ENCODE results near the gene L3MBTL2. TPM values are rescaled to one million over a fixed set of nuclear protein-coding genes. Genes with fewer than 3 reads are reported as not detected.
A peak's percentile ranks its signal among the peaks of the same experiment; 100 is the strongest.
"Not testable (repeated sequence)": the region's sequence is repeated elsewhere in the genome, so short reads cannot be mapped to it uniquely, and the experiment has no call there.

L3MBTL2 gene
- total RNA-seq (13.0 TPM), polyA plus RNA-seq (ENCODE audit: insufficient read depth in 1 of 8, insufficient read length in 8 of 8, low replicate concordance in 1 of 8) (10 to 100 TPM; 13.6 to 19.4 (median 15.5) TPM)
- long read RNA-seq, donor 1: 0 reads
- long read RNA-seq, donor 2: 0 reads
- long read RNA-seq, donor 3, partial matches to known transcripts: 6 of 7 reads
- long read RNA-seq, donor 3, other reads (novel, unspliced or antisense): 0 of 7 reads
- long read RNA-seq, donor 4, partial matches to known transcripts: 0 of 1 reads
- long read RNA-seq, donor 4, other reads (novel, unspliced or antisense): 0 of 1 reads
- long read RNA-seq, donor 5, transcript L3MBTL2-201 (17 exons, 3,296 nt): major isoform, 5 of 12 reads
- long read RNA-seq, donor 5, partial matches to known transcripts: 0 of 12 reads
- long read RNA-seq, donor 5, other reads (novel, unspliced or antisense): 7 of 12 reads
- long read RNA-seq, donor 6, transcript L3MBTL2-201 (17 exons, 3,296 nt): major isoform, 5 of 5 reads
- long read RNA-seq, donor 6, partial matches to known transcripts: 0 of 5 reads
- long read RNA-seq, donor 6, other reads (novel, unspliced or antisense): 0 of 5 reads
- long read RNA-seq, donor 7: 0 reads
- long read RNA-seq, donor 8, partial matches to known transcripts: 9 of 10 reads
- long read RNA-seq, donor 8, other reads (novel, unspliced or antisense): 0 of 10 reads
- long read RNA-seq, donor 9: 0 reads
- long read RNA-seq, donor 10, partial matches to known transcripts: 0 of 3 reads
- long read RNA-seq, donor 10, other reads (novel, unspliced or antisense): 0 of 3 reads
- long read RNA-seq, donor 11, partial matches to known transcripts: 0 of 2 reads
- long read RNA-seq, donor 11, other reads (novel, unspliced or antisense): 0 of 2 reads

- Histone ChIP-seq H3K27ac (ENCODE audit: low read length) (peak within 1 kb of the TSS; percentile 80), H3K27me3 (ENCODE audit: control insufficient read depth, insufficient read depth, low read length) (peaks cover under 1% of the 10 kb centered on the region), H3K4me3 (ENCODE audit: low read length) (peak within 1 kb of the TSS; percentile 98), H3K4me1 (ENCODE audit: control insufficient read depth, insufficient read depth, low read length) (peaks cover 10% of the 10 kb centered on the region), H3K9me3 (replicated peaks; ENCODE audit: control insufficient read depth, low read depth, low read length) (no peaks in the 10 kb centered on the region), H3K36me3 (ENCODE audit: control insufficient read depth, insufficient read depth, low read length) (peaks cover 6% of the 10 kb centered on the region)
- peak; percentile 98 for DNase-seq
- 2% methylated on average over 37 of the region's 47 CpGs for WGBS (ENCODE audit: insufficient coverage)
These were observed at the start of gene L3MBTL2 for GRCh38 chr22:41204992-41205900. TSS of gene L3MBTL2 (plus strand) at chr22:41205312. CDS start at chr22:41205363, 51 bp downstream.

- no peaks in the 10 kb centered on the region for H3K4me1 ChIP-seq (ENCODE audit: control insufficient read depth, insufficient read depth, low read length)
- no peak for DNase-seq
- peaks cover 78% of the 10 kb centered on the region for H3K36me3 ChIP-seq (ENCODE audit: control insufficient read depth, insufficient read depth, low read length)
- 80% methylated on average over 3 of the region's 4 CpGs for WGBS (ENCODE audit: insufficient coverage)
- H3K27me3 ChIP-seq (ENCODE audit: control insufficient read depth, insufficient read depth, low read length): no peaks in the 10 kb centered on the region
- no peak overlapping the region for H3K4me3 ChIP-seq (ENCODE audit: low read length)
- H3K9me3 ChIP-seq (replicated peaks; ENCODE audit: control insufficient read depth, low read depth, low read length): no peaks in the 10 kb centered on the region
- H3K27ac ChIP-seq (ENCODE audit: low read length): no peak overlapping the region
These were observed 48.0 kb upstream of the L3MBTL2 start for GRCh38 chr22:41157083-41157482.

GRCh38 chr22:41169157-41169556 lies 36.0 kb upstream of the L3MBTL2 start:
- no peak overlapping the region for H3K27ac ChIP-seq (ENCODE audit: low read length)
- no peak for DNase-seq
- peaks cover 60% of the 10 kb centered on the region for H3K36me3 ChIP-seq (ENCODE audit: control insufficient read depth, insufficient read depth, low read length)
- no peaks in the 10 kb centered on the region for H3K9me3 ChIP-seq (replicated peaks; ENCODE audit: control insufficient read depth, low read depth, low read length)
- H3K4me1 ChIP-seq (ENCODE audit: control insufficient read depth, insufficient read depth, low read length): no peaks in the 10 kb centered on the region
- WGBS (ENCODE audit: insufficient coverage): no CpG with 5 or more reads among the region's 8 CpGs
- no peaks in the 10 kb centered on the region for H3K27me3 ChIP-seq (ENCODE audit: control insufficient read depth, insufficient read depth, low read length)
- H3K4me3 ChIP-seq (ENCODE audit: low read length): no peak overlapping the region

GRCh38 chr22:41171996-41172395 lies 33.1 kb upstream of the L3MBTL2 start:
- Histone ChIP-seq H3K27ac (ENCODE audit: low read length) (no peak overlapping the region), H3K27me3 (ENCODE audit: control insufficient read depth, insufficient read depth, low read length) (no peaks in the 10 kb centered on the region), H3K4me3 (ENCODE audit: low read length) (no peak overlapping the region), H3K36me3 (ENCODE audit: control insufficient read depth, insufficient read depth, low read length) (peaks cover 63% of the 10 kb centered on the region), H3K4me1 (ENCODE audit: control insufficient read depth, insufficient read depth, low read length) (peaks cover 5% of the 10 kb centered on the region), H3K9me3 (replicated peaks; ENCODE audit: control insufficient read depth, low read depth, low read length) (no peaks in the 10 kb centered on the region)
- WGBS (ENCODE audit: insufficient coverage): no CpG with 5 or more reads among the region's 3 CpGs
- DNase-seq: no peak

- H3K4me1 ChIP-seq (ENCODE audit: control insufficient read depth, insufficient read depth, low read length): peaks cover 21% of the 10 kb centered on the region
- no peak overlapping the region for H3K4me3 ChIP-seq (ENCODE audit: low read length)
- WGBS (ENCODE audit: insufficient coverage): 80% methylated on average over 1 of the region's 2 CpGs
- DNase-seq: no peak
- no peaks in the 10 kb centered on the region for H3K9me3 ChIP-seq (replicated peaks; ENCODE audit: control insufficient read depth, low read depth, low read length)
- H3K36me3 ChIP-seq (ENCODE audit: control insufficient read depth, insufficient read depth, low read length): peaks cover 68% of the 10 kb centered on the region
- no peak overlapping the region for H3K27ac ChIP-seq (ENCODE audit: low read length)
- H3K27me3 ChIP-seq (ENCODE audit: control insufficient read depth, insufficient read depth, low read length): no peaks in the 10 kb centered on the region
These were observed 29.6 kb upstream of the L3MBTL2 start for GRCh38 chr22:41175546-41175945.

- peaks cover 61% of the 10 kb centered on the region for H3K36me3 ChIP-seq (ENCODE audit: control insufficient read depth, insufficient read depth, low read length)
- DNase-seq: no peak
- H3K27me3 ChIP-seq (ENCODE audit: control insufficient read depth, insufficient read depth, low read length): no peaks in the 10 kb centered on the region
- no peaks in the 10 kb centered on the region for H3K9me3 ChIP-seq (replicated peaks; ENCODE audit: control insufficient read depth, low read depth, low read length)
- WGBS (ENCODE audit: insufficient coverage): 79% methylated on average over 15 of the region's 15 CpGs
- peaks cover 26% of the 10 kb centered on the region for H3K4me1 ChIP-seq (ENCODE audit: control insufficient read depth, insufficient read depth, low read length)
- H3K27ac ChIP-seq (ENCODE audit: low read length): no peak overlapping the region
- H3K4me3 ChIP-seq (ENCODE audit: low read length): no peak overlapping the region
These were observed 28.0 kb upstream of the L3MBTL2 start for GRCh38 chr22:41177040-41177621.

- Histone ChIP-seq H3K9me3 (replicated peaks; ENCODE audit: control insufficient read depth, low read depth, low read length) (no peaks in the 10 kb centered on the region), H3K36me3 (ENCODE audit: control insufficient read depth, insufficient read depth, low read length) (peaks cover 57% of the 10 kb centered on the region), H3K4me3 (ENCODE audit: low read length) (no peak overlapping the region), H3K4me1 (ENCODE audit: control insufficient read depth, insufficient read depth, low read length) (peaks cover 26% of the 10 kb centered on the region), H3K27ac (ENCODE audit: low read length) (no peak overlapping the region), H3K27me3 (ENCODE audit: control insufficient read depth, insufficient read depth, low read length) (no peaks in the 10 kb centered on the region)
- no peak for DNase-seq
- WGBS (ENCODE audit: insufficient coverage): 90% methylated on average over 7 of the region's 9 CpGs
These were observed 27.3 kb upstream of the L3MBTL2 start for GRCh38 chr22:41177622-41178424.

GRCh38 chr22:41178425-41178975 lies 26.6 kb upstream of the L3MBTL2 start:
- no peak for DNase-seq
- H3K4me1 ChIP-seq (ENCODE audit: control insufficient read depth, insufficient read depth, low read length): peaks cover 26% of the 10 kb centered on the region
- no peak overlapping the region for H3K27ac ChIP-seq (ENCODE audit: low read length)
- H3K36me3 ChIP-seq (ENCODE audit: control insufficient read depth, insufficient read depth, low read length): peaks cover 52% of the 10 kb centered on the region
- no peaks in the 10 kb centered on the region for H3K27me3 ChIP-seq (ENCODE audit: control insufficient read depth, insufficient read depth, low read length)
- H3K9me3 ChIP-seq (replicated peaks; ENCODE audit: control insufficient read depth, low read depth, low read length): no peaks in the 10 kb centered on the region
- no peak overlapping the region for H3K4me3 ChIP-seq (ENCODE audit: low read length)
- whole genome bisulfite sequencing (ENCODE audit: insufficient coverage): 80% methylated on average over 7 of the region's 8 CpGs

GRCh38 chr22:41180362-41180761 lies 24.8 kb upstream of the L3MBTL2 start:
- H3K9me3 ChIP-seq (replicated peaks; ENCODE audit: control insufficient read depth, low read depth, low read length); H3K27me3 ChIP-seq (ENCODE audit: control insufficient read depth, insufficient read depth, low read length); DNase-seq; H3K27ac ChIP-seq (ENCODE audit: low read length); H3K4me3 ChIP-seq (ENCODE audit: low read length): not testable (repeated sequence)
- peaks cover 26% of the 10 kb centered on the region for H3K4me1 ChIP-seq (ENCODE audit: control insufficient read depth, insufficient read depth, low read length)
- WGBS (ENCODE audit: insufficient coverage): 84% methylated on average over 3 of the region's 6 CpGs
- peaks cover 45% of the 10 kb centered on the region for H3K36me3 ChIP-seq (ENCODE audit: control insufficient read depth, insufficient read depth, low read length)

All from muscle of leg (tissue), 16 donors.